ENCODE data around the gene TMEM74B.

Gene TMEM74B

DNA sequence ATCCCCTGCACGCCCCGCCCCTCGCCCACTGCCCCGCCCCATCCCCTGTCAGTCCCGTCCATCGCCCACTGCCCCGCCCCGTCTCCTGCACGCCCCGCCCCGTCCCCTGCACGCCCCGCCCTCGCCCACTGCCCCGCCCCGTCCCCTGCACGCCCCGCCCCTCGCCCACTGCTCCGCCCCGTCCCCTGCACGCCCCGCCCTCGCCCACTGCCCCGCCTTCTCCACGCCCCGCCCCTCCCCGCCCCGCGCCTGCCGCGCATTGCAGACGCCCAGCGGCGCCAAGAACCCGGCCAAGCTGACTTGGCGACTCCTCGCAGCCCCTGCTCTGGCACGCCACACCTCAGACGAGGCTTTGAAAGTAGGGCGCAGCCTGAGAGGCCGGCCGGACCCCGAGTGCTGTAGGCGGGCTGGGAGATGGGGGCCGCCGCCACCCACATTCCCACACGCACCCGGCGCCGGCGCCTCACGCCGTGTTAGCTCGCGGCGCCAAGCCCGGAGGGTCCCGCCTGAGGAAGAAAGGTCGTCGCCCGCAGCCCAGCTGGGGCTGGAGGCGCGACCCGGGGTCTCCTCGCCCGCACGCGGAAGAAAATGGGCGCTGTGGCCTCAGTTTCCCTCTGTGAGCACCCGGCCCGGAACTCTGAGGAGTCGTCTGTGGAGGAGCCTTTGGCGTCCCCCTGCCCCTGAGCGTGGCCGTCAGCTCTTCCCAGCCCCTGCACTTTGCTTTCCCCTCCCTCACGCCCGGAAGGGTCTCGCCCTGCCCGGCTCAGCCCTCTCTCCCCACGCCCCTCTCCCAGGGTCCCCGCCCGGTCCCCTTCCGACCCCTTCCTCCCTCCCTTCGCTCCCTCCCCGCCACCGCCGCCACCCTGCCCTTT lies 41.2 kb upstream of the TMEM74B start, which contains the start of gene RAD21L1 (continued):
- TF ChIP-seq KLF1 (tag by site-specific recombination; IDR thresholded peaks at IDR 0.05): peak; percentile 78
- TF ChIP-seq OSR2 (tag by site-specific recombination; IDR thresholded peaks at IDR 0.05): no peak
- TF ChIP-seq SP3 (tag by site-specific recombination; IDR thresholded peaks at IDR 0.05): peak; percentile 62
- TF ChIP-seq ZNF529 (tag by site-specific recombination; IDR thresholded peaks at IDR 0.05; ENCODE audit: insufficient replicate concordance): no peak
- no peak for TF ChIP-seq ZNF391 (tag by site-specific recombination; IDR thresholded peaks at IDR 0.05; ENCODE audit: borderline replicate concordance, low read depth)
- TF ChIP-seq WT1 (tag by site-specific recombination; IDR thresholded peaks at IDR 0.05): peak; percentile 15; the same call in 1 of the 2 replicates
- peak; percentile 47; the same call in 1 of the 2 replicates for TF ChIP-seq ZNF777 (tag by site-specific recombination; IDR thresholded peaks at IDR 0.05; ENCODE audit: borderline replicate concordance)
- TF ChIP-seq ZXDB (tag by site-specific recombination; IDR thresholded peaks at IDR 0.05): peak; percentile 64; the same call in 1 of the 2 replicates
- peak; percentile 86 for TF ChIP-seq ZBTB8A (tag by site-specific recombination; IDR thresholded peaks at IDR 0.05)
- no peak for TF ChIP-seq GFI1B (tag by site-specific recombination; IDR thresholded peaks at IDR 0.05)
- 0 out of 2 replicates have a peak, but pooled peaks have one; percentile 19 for TF ChIP-seq ZNF76 (tag by site-specific recombination; IDR thresholded peaks at IDR 0.05; ENCODE audit: borderline replicate concordance, low read depth)
- peak; percentile 25; the same call in 1 of the 2 replicates for TF ChIP-seq ZBTB7A (tag by site-specific recombination; IDR thresholded peaks at IDR 0.05; ENCODE audit: low read depth)
- TF ChIP-seq ZBTB20 (tag by site-specific recombination; IDR thresholded peaks at IDR 0.05): peak; percentile 38; the same call in 1 of the 2 replicates
- TF ChIP-seq ZNF561 (tag by site-specific recombination; IDR thresholded peaks at IDR 0.05; ENCODE audit: borderline replicate concordance): peak; percentile 41; the same call in 1 of the 2 replicates
- no peak for TF ChIP-seq KLF9 (tag by site-specific recombination; IDR thresholded peaks at IDR 0.05; ENCODE audit: low read depth)
- peak; percentile 72 for TF ChIP-seq SP2 (tag by site-specific recombination; IDR thresholded peaks at IDR 0.05)
- TF ChIP-seq PRDM10 (tag by site-specific recombination; IDR thresholded peaks at IDR 0.05): peak; percentile 89
- peak; percentile 51; the same call in 1 of the 2 replicates for TF ChIP-seq GLIS2 (tag by site-specific recombination; IDR thresholded peaks at IDR 0.05)
- TF ChIP-seq ZNF558 (tag by site-specific recombination; IDR thresholded peaks at IDR 0.05): no peak
- 0 out of 2 replicates have a peak, but pooled peaks have one; percentile 27 for TF ChIP-seq ZNF449 (tag by site-specific recombination; IDR thresholded peaks at IDR 0.05)
- TF ChIP-seq REPIN1 (tag by site-specific recombination; IDR thresholded peaks at IDR 0.05; ENCODE audit: low read depth): no peak
- TF ChIP-seq PATZ1 (tag by site-specific recombination; IDR thresholded peaks at IDR 0.05): peak; percentile 66
- TF ChIP-seq ZNF23 (tag by site-specific recombination; IDR thresholded peaks at IDR 0.05; ENCODE audit: borderline replicate concordance): no peak
- TF ChIP-seq, protein P1, sequence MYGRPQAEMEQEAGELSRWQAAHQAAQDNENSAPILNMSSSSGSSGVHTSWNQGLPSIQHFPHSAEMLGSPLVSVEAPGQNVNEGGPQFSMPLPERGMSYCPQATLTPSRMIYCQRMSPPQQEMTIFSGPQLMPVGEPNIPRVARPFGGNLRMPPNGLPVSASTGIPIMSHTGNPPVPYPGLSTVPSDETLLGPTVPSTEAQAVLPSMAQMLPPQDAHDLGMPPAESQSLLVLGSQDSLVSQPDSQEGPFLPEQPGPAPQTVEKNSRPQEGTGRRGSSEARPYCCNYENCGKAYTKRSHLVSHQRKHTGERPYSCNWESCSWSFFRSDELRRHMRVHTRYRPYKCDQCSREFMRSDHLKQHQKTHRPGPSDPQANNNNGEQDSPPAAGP (tag by site-specific recombination; IDR thresholded peaks at IDR 0.05): peak; percentile 81; the same call in 1 of the 2 replicates
- 0 out of 2 replicates have a peak, but pooled peaks have one; percentile 34 for TF ChIP-seq ZSCAN30 (tag by site-specific recombination; IDR thresholded peaks at IDR 0.05)
- TF ChIP-seq ZNF677 (tag by site-specific recombination; IDR thresholded peaks at IDR 0.05): no peak
- TF ChIP-seq ZNF132 (tag by site-specific recombination; IDR thresholded peaks at IDR 0.05; ENCODE audit: borderline replicate concordance): no peak
- TF ChIP-seq, protein P2, sequence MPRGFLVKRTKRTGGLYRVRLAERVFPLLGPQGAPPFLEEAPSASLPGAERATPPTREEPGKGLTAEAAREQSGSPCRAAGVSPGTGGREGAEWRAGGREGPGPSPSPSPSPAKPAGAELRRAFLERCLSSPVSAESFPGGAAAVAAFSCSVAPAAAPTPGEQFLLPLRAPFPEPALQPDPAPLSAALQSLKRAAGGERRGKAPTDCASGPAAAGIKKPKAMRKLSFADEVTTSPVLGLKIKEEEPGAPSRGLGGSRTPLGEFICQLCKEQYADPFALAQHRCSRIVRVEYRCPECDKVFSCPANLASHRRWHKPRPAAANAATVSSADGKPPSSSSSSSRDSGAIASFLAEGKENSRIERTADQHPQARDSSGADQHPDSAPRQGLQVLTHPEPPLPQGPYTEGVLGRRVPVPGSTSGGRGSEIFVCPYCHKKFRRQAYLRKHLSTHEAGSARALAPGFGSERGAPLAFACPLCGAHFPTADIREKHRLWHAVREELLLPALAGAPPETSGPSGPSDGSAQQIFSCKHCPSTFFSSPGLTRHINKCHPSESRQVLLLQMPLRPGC (tag by site-specific recombination; IDR thresholded peaks at IDR 0.05): peak; percentile 40; the same call in 1 of the 2 replicates
